Forelimb muscle (tissue), 1 donor: ENCODE results near the gene LCE1F. TPM values are rescaled to one million over a fixed set of nuclear protein-coding genes. Genes with fewer than 3 reads are reported as not detected.

Experiments used
- DNase-seq: peaks from one replicate; pipeline ENCODE4 v3.0.0-alpha.2; 2013; ENCODE audit warnings: low read depth
- polyA plus RNA-seq: library from polyadenylated mRNA; unstranded; fragments of 120-200 nt; gene quantifications from one replicate; pipeline ENCODE4 v1.2.1, GENCODE V29; 2013; ENCODE audit not compliant: insufficient read length

Gene LCE1F
- not detected for polyA plus RNA-seq

- no peak for DNase-seq
Observed at GRCh38 chr1:152774875-152775274, at the start of gene LCE1F. LCE1F (plus strand) TSS chr1:152775140; CDS start chr1:152776372, 1,232 bp downstream.

GRCh38 chr1:152725261-152725660 is 49.7 kb upstream of the LCE1F start:
- no peak for DNase-seq

- DNase-seq = no peak
Observed at GRCh38 chr1:152728986-152729385, 46.0 kb upstream of the LCE1F start.

- DNase-seq = no peak
Observed at GRCh38 chr1:152735648-152736047, 39.3 kb upstream of the LCE1F start.

- DNase-seq = no peak
Observed at GRCh38 chr1:152737997-152738396, 36.9 kb upstream of the LCE1F start.

- no peak for DNase-seq
Observed at GRCh38 chr1:152739841-152740240, 35.1 kb upstream of the LCE1F start.

GRCh38 chr1:152741656-152742055 is 33.3 kb upstream of the LCE1F start:
- no peak for DNase-seq

- DNase-seq = no peak
Observed at GRCh38 chr1:152743371-152744145, 31.4 kb upstream of the LCE1F start.

GRCh38 chr1:152745289-152745704 is 29.6 kb upstream of the LCE1F start:
- no peak for DNase-seq

- no peak for DNase-seq
Observed at GRCh38 chr1:152745765-152746444, 29.0 kb upstream of the LCE1F start.

GRCh38 chr1:152747831-152748230 is 27.1 kb upstream of the LCE1F start:
- no peak for DNase-seq

GRCh38 chr1:152752225-152752624 is 22.7 kb upstream of the LCE1F start:
- no peak for DNase-seq

GRCh38 chr1:152753586-152753985 is 21.4 kb upstream of the LCE1F start:
- DNase-seq = no peak

GRCh38 chr1:152756872-152757271 is 18.1 kb upstream of the LCE1F start:
- DNase-seq = no peak

- no peak for DNase-seq
Observed at GRCh38 chr1:152757747-152758146, 17.2 kb upstream of the LCE1F start, which contains the start of gene KPRP. KPRP (plus strand) TSS chr1:152758025; CDS start chr1:152759589, 1,564 bp downstream.

GRCh38 chr1:152758636-152759035 is 16.3 kb upstream of the LCE1F start:
- DNase-seq = no peak

GRCh38 chr1:152759453-152760173 is 15.3 kb upstream of the LCE1F start:
- DNase-seq = no peak

GRCh38 chr1:152760551-152761190 is 14.3 kb upstream of the LCE1F start:
- no peak for DNase-seq

GRCh38 chr1:152761609-152762213 is 13.2 kb upstream of the LCE1F start:
- no peak for DNase-seq

- no peak for DNase-seq
Observed at GRCh38 chr1:152768847-152769533, 6.0 kb upstream of the LCE1F start.

- DNase-seq = no peak
Observed at GRCh38 chr1:152770411-152770810, 4.5 kb upstream of the LCE1F start.
